HG02885 (cell line): Measurements from ENCODE around the gene C6orf136.
A peak's percentile ranks its signal among the peaks of the same experiment; 100 is the strongest.
"Not testable (repeated sequence)": the region's sequence is repeated elsewhere in the genome, so short reads cannot be mapped to it uniquely, and the experiment has no call there.

Source experiments
- ATAC-seq: cut with Tn5 transposase; IDR thresholded peaks from one replicate; pipeline ENCODE4 v1.9.1; 2021; ENCODE audit warnings: mild to moderate bottlenecking; ENCODE audit not compliant: unreplicated experiment, poor library complexity

C6orf136 gene, protein sequence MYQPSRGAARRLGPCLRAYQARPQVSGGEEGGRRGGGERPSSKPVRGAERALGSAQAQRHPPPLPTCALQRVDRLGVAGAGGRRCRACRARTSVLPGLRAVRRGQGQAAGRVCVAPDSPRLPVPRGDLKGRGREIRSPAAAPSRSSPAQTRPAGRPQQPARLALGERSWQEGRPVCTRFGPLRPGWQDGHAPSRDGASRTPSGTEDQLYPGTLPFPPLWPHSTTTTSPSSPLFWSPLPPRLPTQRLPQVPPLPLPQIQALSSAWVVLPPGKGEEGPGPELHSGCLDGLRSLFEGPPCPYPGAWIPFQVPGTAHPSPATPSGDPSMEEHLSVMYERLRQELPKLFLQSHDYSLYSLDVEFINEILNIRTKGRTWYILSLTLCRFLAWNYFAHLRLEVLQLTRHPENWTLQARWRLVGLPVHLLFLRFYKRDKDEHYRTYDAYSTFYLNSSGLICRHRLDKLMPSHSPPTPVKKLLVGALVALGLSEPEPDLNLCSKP

GRCh38 chr6:30646450-30647241 is at the start of gene C6orf136:
Gene C6orf136 (plus strand): TSS chr6:30647133. CDS start chr6:30647232, 99 bp downstream.
- ATAC-seq: peak; percentile 61

- ATAC-seq: not testable (repeated sequence)
Measured at GRCh38 chr6:30597315-30598144, 49.4 kb upstream of the C6orf136 start.

DNA sequence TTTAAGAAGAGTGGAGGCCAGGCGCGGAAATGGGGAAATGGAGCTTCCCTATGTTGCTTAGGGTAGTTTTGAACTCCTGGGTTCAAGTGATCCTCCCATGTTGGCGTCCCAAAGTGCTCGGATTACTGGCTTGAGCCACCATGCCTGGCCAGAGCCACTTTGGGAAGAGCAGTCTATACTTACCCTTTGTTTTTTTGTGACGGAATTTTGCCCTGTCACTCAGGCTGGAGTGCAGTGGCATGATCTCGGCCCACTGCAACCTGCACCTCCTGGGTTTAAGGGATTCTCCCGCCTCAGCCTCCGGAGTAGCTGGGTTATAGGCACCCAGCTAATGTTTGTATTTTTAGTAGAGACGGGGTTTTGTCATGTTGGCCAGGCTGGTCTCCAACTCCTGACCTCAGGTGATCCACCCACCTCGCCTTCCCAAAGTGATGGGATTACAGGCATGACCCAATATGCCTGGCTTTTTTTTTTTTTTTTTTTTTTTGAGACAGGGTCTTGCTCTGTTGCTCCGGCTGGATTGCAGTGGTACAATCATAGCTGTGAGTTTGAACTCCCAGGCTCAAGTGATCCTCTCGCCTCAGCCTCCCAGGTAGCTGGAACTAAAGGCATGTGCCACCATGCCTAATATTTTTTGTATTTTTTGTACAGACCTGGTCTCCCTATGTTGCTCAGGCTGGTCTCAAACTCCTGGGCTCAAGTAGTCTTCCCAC is 47.9 kb upstream of the C6orf136 start:
- no peak for ATAC-seq

GRCh38 chr6:30599625-30600324 is 47.2 kb upstream of the C6orf136 start:
- ATAC-seq: no peak

- ATAC-seq: no peak
Measured at GRCh38 chr6:30600451-30600961, 46.4 kb upstream of the C6orf136 start.

- no peak for ATAC-seq
Measured at GRCh38 chr6:30601436-30601814, 45.5 kb upstream of the C6orf136 start.

DNA sequence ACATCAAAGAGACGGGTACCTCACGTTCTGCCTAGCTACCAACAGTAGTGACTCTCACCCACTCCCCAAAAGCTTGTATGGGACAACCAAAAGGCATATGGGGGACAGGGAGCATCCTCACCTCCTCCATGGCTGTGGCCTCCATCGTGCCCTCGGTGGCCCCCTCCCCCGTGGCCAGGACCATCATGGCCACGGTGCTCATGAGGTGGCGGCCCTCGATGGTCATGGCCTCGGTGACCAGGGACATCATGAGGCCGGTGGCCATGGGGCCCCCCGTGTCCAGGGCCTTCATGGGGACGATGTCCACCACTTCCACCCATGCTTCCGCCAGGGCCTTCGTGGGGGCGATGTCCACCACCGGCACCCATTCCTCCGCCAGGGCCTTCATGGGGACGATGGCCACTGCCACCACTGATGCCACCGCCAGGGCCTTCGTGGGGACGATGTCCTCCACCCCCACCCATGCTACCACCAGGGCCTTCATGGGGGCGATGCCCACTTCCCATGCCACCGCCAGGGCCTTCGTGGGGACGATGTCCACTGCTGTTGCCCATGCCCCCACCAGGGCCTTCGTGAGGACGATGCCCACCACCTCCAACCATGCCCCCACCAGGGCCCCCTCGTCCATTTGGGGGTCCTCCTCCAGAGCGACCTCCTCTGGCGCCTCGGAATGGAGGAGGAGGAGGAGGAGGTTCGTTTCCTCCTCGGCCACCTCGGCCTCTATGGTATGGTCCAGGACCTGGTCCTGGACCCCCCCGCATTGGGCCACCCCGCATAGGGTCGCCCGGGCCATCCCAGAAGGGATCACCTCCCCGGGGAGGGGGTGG is 44.9 kb upstream of the C6orf136 start:
- no peak for ATAC-seq

DNA sequence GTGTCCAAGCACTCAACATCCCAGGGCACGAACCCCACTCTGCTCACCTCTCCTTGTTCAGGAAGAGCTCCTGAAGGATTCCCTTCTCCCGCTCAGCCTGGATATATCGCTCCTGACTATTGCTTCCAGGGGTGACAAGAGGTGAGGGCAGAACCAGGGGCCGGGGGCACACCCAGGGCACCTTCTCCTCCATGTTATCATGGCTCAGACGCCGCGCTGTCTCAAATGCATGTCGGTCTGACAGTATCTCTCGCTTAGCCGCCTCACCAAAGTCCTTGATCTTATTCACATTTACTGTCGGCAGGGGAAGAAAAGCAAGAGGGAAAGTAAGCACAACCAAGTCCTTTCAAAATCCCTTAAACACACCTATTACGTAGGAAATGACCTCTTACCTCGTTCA is 43.0 kb upstream of the C6orf136 start:
- ATAC-seq: no peak

- ATAC-seq: no peak
Measured at GRCh38 chr6:30610065-30610464, 36.9 kb upstream of the C6orf136 start.

DNA sequence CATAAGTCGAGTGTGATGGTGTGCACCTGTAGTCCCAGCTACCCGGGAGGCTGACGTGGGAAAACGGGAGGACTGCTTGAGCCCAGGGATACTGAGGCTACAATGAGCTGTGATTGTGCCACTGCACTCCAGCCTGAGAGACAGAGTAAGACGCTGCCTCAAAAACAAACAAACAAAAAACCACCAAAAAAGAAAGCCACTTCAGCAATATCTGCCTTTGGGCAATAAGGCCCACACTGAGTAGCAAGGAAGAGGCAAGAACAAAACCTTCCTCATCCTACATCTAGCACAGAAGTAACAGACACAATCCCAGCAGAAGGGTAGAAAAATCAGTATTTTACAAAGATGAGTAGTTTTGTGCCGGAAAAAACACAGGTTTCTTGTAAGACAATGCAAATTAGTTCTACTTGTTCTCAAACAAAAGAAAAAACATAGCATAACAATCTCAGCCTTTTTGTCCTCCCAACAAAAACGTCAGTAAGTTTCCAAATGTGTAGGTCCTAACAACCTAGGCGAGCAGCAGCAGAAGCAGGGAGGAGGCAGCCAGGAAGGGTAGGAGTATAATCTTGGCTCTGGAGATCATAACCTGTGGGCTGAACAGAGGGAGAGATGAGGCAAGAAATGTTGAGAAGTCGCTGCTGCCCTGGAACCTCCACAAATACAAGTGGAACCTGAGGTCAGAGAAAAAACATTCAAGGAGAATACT is 35.6 kb upstream of the C6orf136 start:
- ATAC-seq: no peak

- ATAC-seq: no peak
Measured at GRCh38 chr6:30611856-30612194, 35.1 kb upstream of the C6orf136 start.

DNA sequence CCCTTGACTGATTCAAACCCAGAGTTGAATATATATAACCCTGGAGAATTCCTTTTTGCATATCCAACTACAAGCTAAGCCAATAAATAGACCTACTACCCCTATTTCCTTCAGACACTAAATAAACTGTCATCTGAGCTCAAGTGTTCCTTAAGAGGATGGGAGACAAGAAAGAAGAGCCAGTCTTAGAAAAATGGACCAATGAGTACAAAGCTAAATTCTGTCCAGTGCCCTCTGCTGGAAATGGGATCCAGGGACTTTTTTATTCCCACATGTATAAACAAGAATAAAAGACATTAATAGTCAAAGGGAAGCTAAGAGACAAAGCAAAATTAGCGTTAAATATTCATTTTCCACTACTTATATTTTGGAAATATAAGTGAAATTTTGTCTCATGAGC is 34.7 kb upstream of the C6orf136 start:
- ATAC-seq: no peak

GRCh38 chr6:30612687-30613248 is 34.2 kb upstream of the C6orf136 start:
- no peak for ATAC-seq

GRCh38 chr6:30613251-30614043 is 33.5 kb upstream of the C6orf136 start:
- no peak for ATAC-seq

DNA sequence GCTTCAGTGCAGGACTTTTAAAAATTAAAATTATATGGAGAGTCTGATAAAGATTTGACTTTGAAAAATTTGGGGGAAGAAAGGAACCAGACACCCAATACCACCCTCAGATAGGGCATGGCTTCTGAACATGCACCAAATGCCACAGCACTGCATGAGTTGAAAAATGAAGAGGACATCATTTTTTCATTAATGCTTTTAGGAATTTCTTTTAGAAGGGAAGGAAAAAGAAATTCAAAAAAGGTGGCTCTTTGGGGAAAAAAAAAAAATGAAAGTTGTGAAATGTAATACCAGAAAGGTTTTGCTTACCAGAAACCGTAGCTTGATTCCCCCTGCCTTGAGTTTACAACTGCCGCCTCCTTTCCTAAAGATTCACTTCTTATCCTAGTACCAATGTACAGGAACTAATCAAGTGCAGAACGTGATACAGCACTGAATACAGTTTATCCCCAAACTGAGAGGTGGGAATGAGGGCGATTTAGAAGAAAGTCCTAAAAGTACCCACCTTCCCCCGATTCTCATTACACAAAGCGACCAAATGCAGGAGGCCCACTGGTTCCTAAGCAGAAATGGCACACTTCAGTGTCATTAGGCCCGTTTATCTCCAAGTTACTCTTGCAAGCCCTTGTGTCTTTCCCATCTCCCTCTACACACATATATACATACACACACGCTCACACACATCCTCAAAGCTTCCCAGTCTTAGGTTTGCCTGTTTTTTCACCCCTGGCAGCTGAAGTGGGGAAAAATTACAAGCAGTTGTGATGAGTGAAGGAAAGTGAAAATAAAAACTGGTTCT is 32.7 kb upstream of the C6orf136 start:
- ATAC-seq: no peak

GRCh38 chr6:30614843-30615218 is 32.1 kb upstream of the C6orf136 start:
- ATAC-seq: peak; percentile 48
